NCI-H1105 treated with DMSO at 0.1 percent for 48 hours (cell line): ENCODE measurements around the gene URB2.
"Not testable (repeated sequence)": the region's sequence is repeated elsewhere in the genome, so short reads cannot be mapped to it uniquely, and the experiment has no call there.

Source experiments
- DNase-seq: peaks from one replicate; lab custom pipeline; 2025; lab: John Stamatoyannopoulos, UW

Gene URB2

DNA sequence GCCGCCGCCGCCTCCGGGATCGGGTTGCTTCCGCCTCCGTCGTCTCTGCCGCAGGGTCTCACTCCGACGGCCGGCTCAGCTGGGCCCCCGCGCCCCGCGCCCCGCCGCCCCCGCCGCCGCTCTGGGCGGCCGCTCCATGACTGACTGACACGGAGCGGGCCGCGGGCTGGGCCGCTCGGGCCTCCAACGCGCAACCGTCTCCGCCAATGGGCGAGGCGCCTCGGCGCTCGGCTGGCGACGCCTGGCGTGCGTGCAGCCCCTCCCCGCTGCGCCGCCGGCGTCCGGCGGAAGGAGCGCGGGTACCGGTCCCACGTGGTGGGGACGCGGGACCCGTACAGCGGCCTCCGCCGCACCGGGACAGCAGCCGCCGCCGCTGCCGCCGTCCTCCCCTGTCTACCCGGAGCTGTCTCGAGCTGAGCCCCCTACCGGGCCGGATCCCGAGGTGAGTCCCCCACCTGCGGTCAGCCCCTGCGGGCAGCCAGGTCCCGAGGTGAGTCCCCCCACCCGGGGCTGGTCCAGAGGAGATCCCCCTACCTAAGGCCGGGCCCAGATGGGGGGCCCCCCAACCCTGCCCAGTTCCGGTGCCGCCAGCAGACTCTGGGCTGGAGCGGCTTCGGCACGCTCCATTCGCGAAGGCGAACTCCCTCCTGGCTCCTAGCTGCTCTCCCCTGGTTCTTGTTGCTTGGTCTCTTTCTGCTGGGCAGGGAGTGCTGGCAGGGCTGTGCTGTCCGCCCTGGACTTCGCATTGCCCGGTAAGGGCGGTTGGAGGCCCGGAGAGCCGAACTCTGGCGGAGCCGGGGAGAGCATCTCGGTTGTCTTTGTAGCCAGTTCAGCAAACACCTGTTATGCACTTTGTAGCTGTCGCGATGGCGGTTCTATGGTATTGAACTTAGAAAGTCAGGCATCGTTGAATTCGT is at the start of gene URB2, which contains the start of gene TAF5L:
Gene URB2, plus strand, starts transcription at position 333 of the 917 bp plus-strand sequence. CDS start 1,387 bp downstream, outside the sequence.
Gene TAF5L, minus strand, starts transcription at position 208 of the 917 bp plus-strand sequence. CDS start 11,640 bp downstream, outside the sequence.
- peak; percentile 57 for DNase-seq

DNA sequence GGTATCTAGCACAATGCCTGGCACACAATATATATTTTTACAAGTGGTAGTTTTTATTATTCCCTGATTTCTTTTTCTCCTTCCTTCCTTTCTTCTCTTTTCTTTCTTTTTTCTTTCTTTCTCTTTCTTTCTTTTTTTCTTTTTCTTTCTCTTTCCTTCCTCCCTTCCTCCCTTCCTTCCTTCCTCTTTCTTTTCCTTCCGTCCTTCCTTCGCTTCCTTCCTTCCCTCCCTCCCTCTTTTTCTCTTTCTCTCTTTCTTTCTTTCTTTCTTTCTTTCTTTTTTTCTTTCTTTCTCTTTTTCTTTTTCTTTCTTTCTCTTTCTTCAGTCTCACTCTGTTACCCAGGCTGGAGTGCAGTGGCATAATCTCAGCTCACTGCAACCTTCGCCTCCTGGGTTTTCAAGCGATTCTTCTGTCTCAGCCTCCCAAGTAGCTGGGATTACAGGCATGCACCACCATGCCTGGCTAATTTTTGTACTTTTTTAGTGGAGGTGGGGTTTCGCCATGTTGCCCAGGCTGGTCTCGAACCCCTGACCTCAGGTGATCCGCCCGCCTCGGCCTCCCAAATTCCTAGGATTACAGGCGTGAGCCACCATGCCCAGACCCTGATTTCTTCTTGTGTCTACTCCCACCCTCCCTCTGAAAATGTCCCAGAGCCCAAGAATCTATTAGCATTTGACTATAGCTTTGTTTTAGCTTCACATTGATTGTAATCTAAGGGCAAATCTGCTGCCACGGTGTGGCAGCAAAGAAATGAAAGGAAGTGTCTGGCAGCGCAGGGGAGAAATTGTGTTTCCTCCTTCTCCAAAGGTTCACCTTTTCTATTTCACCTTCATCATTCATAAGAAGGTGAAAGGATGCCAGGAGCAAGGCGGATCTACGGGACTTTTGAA is 47.6 kb upstream of the URB2 start:
- no peak for DNase-seq

DNA sequence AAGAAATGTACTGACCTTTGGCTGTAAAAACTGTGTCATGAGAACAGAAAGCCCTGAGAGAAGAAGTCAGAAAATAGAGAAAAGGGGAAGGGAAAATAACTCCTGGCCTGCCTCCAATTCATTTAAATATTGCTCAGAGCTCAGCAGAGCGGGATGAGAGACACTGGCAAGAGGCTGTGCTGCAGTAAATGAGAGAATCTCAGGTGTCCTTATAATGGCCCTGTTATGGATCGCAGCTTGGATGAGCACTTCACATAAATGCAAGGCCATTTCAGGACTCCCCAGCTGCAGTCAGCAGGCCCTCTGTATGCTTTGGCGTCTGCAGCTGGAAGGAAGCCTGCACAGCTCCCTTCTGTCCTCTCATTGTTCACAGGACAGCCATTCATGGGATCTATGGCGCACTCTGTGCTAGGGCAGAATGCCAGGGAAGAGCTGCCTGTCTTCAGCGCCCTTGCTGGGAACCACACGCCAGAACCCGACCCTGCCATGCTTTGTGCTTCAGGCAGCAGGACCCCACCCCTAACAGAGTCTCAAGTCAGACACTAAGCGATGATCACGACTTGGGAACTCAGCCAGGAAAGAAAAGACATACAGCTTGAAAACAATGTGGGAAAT is 46.9 kb upstream of the URB2 start:
- peak; percentile 80 for DNase-seq

DNA sequence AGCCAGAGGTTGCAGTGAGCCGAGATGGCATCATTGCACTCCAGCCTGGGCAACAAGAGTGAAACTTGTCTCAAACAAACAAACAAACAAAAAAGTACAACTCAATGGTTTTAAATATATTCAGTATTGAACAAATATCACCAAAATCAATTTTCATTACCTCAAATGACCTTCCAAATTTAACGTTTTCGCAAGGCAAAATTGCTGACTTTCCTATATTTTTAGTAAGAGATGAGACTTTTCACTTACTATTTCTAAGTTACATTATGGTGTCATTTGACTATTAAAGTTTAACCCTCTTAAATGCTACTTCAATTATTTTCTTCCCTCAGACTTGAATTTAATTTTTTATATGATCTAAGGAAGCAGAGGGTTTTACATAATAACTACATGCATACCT is 44.6 kb upstream of the URB2 start:
- DNase-seq: no peak

DNA sequence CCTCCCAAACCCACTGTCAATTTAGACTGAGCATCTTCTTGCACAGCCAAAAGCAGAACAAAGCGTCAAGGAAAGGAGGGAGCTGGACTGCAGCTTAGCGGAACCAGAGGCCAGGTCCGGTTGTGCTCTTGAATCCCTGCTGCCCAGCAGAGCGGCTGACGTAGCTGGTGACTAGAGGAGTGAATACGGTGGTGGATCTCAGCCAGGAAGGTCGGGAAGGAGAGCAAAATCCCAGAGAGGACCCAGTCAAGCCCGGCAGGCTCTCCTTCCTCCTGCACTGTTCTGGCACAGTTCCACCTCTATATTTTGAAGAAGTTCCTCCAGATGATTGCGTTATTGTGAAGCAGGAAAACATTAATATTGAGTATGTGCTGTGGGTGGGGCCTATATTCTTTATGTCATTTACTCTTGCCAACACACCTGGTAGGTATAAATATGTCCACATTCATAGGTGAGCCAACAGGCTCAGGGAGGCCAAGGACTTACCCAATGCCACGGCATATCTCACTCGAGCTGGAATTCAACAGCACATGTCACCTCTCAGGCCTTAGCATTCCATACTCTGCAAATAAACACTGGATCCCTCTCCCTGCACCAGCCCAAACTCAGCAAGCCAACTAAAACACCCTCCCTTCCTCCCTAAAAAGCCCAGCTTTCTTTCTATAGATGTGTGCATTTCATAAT is 43.9 kb upstream of the URB2 start:
- DNase-seq: peak; percentile 13

DNA sequence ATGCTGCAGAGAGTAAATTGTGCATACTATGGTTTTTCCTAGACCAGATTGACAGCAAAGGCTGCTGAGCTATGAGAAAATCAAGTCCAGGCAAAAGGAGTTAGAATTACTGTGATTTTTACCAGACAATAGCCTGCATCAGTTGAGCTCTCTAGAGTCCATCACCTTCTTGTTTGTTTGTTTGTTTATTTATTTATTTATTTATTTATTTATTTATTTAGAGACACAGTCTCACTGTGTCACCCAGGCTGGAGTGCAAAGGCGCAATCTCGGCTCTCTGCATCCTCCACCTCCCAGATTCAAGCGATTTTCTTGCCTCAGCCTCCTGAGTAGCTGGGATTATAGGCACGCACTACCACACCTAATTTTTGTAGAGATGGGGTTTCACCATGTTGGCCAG is 43.3 kb upstream of the URB2 start:
- no peak for DNase-seq

DNA sequence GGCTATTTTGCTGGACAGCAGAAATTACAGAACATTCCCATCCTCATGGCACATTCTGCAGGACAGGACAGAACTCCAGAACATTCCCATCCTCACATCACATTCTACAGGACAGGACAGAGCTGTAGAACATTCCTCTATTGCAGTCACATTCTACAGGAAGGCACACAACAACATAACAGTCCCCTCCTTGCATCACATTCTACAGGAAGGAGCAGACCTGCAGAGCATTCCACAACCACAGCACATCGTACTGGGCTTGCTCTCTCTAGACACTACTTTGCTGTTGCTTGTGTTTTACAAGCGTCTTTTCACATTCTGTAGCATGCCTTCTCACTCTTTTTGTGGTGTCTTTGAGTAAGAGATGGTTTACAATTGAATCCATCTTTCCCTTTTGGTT is 40.7 kb upstream of the URB2 start:
- DNase-seq: no peak

DNA sequence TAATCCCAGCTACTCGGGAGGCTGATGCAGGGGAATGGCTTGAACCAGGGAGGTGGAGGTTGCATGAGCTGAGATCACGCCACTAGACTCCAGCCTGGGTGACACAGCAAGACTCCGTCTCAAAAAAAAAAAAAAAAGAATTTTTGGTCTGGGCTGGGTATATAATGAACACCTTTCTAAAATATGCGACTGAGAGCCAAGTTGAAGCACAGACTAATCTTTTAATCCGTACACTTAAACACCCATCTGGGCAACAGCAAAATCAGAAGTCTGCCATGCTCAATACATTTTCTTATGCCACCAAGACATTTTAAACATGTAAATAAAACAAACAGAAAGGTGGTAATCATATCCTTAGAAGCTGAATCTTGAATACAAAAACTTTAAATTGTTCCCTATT is 35.9 kb upstream of the URB2 start:
- no peak for DNase-seq

DNA sequence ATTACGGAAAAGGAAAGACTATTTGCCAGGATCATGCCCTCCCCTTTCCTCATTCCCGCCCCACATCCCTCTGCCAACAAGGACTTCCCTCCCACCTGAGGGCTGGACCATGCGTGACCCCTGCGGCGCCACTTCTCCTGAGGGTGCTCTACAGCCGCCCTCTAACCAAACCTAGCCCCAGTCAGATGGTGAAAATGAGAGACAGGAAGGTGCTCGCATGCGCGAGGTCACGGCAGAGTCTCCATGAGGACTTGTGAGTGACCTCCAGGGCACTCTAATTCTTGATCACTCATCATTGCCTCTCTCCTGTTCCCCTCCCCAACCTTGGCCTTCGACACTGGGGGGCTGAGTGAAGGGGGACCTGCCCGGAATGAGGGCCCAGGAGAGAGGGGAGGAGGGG is 32.2 kb upstream of the URB2 start:
- DNase-seq: no peak

DNA sequence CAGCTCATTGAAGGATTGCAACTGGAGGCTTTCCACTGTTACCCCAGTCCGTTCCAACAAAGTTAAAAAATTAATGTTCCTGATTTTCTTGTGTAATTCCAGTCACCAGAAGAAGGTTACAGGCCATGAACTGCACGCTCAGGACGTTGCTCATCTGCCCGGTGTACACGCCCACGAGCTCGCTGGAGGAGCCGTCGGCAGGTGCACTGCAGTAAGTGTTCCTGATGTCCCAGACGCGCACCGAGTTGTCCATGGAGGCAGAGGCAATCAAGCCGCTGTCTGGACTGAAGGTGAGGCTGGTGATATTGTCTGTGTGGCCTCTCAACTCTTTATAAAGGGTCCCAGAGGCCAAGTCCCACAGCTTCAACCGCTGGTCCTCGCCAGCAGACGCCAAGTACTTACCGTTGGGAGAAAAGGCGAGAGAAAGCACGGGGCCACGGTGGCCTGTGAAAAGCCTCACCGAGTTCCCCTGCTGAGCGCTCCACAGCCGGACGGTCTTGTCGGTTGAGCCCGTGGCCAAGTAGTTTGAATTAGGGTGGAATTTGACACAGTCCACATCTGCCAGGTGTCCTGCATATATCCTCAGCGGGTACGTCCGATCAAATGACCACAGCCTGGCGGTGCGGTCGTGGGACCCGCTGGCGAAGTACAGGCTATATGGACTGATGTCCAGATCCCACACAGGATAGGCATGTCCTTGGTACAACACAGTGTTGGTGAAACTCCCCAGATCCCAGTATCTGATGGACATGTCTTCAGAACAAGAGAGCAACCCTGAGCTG is 31.6 kb upstream of the URB2 start:
- DNase-seq: no peak

DNA sequence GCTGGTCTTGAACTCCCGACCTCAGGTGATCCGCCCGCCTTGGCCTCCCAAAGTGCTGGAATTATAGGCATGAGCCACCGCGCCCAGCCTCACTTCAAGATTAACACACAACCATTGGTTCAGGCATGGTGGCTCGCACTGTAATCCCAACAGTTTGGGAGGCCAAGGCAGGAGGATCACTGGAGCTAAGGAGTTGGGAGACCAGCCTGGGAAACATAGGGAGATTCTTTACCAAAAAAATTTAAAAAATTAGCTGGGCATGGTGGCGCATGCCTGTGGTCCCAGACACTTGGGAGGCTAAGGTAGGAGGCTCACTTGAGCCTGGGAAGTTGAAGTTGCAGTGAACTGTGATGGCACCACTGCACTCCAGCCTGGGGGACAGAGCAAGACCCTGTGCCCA is 30.2 kb upstream of the URB2 start:
- DNase-seq: not testable (repeated sequence)

DNA sequence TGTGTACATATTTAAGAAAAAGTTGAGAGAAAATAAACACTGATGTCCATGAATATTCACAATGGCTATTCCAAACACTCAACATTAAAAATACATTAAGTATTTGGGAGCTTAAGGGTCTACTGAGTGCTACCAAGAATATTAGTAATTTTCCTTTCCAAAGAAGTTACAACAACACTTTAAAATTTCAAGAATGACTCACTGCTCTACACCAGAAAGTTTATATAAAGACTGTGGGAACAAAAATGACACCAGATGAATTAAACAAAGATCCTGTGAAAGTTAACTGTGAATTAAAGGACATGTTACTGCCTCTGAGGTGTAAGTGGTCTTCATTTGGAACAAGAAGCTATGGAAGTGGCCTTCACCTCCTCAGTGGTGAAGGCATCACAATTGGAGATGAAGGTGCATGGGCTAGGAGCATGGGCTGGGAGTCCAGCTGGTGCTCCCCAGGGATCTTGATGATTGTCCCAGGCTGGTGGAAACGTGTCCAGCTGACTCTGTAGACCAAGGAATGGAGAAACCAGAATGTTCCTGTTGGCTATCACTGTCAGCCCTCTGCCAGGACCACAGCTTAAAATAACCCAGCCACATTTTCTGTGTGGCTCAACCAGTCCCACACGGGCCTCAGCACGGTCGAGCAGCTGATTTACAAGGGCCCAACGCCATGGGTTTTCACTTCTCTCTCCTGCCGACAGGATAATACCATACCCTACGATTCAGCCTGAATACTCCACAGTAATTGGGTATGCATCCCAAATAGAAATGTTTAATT is 28.9 kb upstream of the URB2 start:
- no peak for DNase-seq

DNA sequence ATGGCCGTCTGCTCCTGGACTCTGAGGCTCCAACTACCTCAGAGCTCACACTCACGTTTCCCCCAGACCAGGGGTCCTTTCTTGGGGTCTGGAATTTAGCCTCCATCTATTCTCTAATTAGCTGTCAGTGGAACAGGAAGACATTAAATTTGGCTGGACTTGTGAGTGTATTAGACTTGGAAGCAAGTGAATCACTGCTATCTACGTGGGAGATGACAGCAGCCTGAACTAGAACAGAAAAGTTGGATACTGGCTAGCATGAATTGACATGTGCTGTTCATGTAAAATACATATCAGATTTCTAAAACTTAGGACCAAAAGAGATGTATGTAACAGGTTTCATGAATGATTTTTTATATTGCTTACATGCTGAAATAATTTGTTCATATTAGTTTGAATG is 28.2 kb upstream of the URB2 start:
- DNase-seq: no peak

DNA sequence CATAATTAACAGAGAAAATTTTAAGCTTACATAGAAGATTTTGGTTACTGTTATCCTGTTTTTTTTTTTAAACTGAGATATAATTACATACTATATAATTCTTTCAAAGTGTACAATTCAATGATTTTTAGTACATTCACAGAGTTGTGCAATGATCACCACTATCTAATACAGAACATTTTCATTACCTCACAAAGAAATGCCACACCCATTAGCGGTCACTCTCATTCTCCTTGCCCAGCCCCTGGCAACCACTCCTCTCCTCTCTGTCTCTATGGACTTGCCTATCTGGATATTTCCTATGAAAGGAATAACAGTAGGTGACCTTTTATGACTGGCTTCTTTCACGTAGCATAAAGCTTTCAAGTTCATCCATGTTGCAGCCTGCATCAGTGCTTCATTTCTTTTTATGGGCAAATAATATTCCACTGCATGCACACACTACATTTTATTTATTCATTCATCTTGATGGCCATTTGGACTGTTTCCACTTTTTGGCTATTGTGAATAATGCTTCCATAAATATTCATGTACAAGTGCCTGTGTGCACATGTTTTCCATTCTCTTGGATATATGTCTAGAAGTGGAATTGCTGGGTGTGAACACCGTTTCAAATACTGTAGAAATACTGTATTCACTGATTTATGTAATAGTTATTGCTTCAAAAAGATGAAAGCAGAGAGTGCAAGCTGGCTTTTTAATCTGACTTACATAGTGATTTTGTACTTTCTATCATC is 26.7 kb upstream of the URB2 start:
- no peak for DNase-seq

DNA sequence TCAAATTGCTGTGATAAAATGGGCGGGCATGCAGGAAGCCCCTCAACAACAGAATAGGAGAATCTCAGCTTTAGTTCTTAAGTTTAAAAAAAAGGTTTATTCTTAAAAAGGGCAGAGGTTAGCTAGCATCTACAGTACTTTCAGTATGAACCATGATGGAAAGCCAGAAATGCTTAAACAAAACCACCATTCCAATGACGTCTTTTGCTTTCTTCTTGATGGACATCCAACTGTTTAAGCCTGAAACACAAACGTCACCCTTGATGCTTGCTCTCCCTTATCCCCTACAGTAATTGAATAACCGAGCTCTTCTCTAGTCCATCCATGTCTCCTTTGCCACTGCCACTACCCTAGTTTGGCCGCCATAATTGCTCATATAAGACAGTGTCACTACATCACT is 25.8 kb upstream of the URB2 start:
- no peak for DNase-seq

DNA sequence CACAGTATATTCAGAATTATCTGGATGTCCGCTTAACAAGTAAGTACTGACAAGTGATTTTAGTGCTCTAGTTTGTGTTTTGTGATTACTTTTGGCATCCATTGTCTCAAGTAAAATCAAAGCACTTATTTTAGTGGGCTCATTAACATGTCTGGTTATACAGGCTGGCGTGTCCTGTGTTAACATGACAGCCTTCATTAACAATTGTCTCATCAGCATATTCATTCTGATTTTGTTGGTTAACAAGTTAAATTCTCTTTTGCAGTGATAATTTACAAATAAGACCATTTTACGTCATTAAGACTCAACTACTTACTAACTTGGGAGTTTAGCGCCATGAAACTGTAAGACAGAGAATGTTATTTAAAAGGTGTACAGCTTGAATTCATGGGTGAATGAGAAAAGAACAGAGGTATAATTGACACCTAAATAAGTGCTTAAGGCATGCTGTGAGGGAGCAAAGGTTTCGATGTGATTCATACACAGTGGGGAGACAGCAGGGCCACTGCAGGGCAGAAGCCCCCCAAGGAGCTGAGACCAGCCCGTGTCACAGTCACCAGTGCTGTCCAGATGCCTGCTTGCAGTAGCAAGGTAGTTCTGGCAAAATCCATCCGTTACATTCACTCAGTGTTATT is 22.6 kb upstream of the URB2 start:
- DNase-seq: no peak

DNA sequence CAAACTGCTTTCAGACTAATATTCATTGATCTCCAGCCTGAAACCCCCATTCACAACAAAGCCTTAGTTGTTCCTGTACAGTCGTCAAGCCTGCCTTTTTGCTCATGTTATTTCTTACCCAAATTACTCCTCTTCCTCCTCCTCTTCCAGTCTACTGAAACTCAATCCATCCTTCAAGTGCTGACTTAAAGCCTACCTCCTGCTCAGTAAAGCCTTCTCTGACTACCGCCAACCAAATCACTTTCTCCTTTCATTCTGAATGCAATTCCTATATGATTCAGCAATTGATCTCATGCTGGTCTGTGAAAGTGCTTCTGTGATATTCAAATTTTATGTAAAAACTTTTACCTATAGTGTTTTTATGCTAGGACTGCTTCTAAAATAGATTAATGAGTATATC is 18.7 kb upstream of the URB2 start:
- DNase-seq: no peak

DNA sequence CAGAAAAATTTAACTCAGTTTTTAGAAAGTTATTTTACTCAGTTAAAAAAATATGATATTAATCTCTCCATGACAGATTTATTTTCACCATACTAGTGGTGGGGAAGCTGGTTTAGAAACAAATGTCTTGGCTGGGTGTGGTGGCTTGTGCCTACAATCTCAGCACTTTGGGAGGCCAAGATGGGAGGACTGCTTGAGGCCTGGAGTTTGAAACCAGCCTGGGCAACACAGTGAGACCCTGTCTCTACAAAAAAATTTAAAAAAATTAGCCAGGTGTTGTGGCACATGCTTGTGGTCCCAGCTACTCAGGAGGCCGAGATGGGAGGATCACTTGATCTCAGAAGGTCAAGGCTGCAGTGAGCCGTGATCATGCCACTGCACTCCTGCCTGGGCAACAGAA is 17.5 kb upstream of the URB2 start:
- DNase-seq: no peak

DNA sequence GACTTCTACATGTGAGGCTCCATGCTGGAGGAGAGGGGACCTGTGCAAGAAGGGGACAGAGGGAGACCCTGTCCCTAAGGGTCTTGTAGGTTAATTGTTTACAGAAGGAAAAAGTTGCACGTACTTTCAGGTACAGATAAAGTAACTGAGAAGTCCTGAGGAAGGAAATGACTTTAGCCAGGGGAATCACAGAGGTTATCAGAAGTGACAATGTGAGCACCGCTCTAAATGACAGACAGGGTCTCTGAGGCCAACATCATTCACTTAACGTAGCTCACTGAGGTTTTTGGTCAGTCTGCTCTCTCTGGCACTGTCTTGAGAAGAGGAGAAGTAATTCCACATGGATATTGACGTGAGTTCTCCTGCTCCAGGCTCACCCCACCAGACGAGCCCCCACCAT is 12.1 kb upstream of the URB2 start:
- DNase-seq: no peak
